Measurements from ENCODE around the gene SLC2A9.

The SLC2A9 gene

DNA sequence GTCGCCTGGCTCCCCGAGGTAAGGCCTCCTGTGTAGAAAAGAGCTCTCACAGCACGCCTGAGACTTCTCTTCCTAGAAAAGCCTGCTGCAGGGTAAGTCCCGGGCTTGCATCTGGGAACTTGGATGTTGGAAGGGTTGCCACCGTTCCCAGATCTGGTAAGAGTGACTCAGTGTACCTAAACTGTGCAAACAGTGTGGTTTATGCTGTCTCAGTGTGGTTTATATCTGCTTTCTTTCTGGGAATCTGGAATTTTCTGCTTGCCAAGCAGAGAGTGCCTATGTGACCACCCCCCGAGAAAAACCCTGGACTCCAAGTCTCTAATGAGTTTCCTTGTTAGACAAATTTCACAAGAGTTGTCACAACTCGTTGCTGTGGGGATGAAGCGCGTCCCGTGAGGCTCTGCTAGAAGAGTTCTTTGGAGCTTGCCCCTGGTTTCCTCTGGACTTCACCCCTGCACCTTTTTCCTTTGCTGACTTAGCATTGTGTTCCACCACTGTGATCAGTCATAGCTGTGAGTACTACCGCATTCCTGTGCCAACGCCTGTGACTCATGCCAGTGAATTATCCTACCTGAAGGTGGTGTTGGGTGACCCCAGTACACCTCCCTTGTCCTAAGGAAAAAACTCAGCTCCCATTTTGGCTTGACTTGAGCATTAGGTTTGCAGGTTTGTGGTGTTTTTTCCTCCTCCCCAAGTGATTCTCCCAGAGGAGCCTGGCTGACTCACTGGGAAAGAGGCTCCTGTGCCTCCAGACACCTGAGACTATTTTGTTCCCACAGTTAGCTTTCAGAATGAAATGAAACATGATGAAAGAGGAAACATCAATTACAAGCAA is 14.5 kb downstream of the SLC2A9 start:
- ChIA-PET CTCF (interaction anchor here (0.9 to 8.0 kb wide), 12 partner anchors 9 to 245 kb away, joined by 3 to 63 read pairs (median 4); no protein-coding TSS in a partner anchor), POLR2A (interaction anchor here (1.8 kb wide), 1 partner anchor 110 kb away, joined by 8 read pairs; the partner anchor contains the start of gene WDR1)
- TF ChIP-seq, protein P1, sequence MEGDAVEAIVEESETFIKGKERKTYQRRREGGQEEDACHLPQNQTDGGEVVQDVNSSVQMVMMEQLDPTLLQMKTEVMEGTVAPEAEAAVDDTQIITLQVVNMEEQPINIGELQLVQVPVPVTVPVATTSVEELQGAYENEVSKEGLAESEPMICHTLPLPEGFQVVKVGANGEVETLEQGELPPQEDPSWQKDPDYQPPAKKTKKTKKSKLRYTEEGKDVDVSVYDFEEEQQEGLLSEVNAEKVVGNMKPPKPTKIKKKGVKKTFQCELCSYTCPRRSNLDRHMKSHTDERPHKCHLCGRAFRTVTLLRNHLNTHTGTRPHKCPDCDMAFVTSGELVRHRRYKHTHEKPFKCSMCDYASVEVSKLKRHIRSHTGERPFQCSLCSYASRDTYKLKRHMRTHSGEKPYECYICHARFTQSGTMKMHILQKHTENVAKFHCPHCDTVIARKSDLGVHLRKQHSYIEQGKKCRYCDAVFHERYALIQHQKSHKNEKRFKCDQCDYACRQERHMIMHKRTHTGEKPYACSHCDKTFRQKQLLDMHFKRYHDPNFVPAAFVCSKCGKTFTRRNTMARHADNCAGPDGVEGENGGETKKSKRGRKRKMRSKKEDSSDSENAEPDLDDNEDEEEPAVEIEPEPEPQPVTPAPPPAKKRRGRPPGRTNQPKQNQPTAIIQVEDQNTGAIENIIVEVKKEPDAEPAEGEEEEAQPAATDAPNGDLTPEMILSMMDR (IDR thresholded peaks at IDR 0.05; ENCODE audit: control extremely low read depth, extremely low read depth, low read depth, missing control alignments): no peak
- DNase-seq (ENCODE audit: extremely low spot score): no peak

DNA sequence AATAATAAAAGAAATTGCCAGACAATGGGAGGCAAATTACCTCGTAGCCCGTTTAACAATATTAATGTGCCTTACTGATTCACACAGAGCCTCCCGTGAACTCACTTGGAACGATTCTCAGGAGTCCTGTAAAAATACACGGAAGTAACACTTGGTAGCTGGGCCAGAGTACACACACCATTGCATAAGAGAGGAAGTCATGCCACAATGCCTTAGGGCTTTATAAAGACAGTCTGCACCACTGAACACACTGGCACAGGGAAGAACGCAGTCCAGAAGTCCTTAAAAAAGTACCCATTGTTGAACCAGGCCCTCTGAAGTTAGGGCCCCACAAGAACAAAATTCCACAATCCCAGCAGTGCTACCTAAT is 15.1 kb downstream of the SLC2A9 start:
- POLR2A ChIA-PET: interaction anchor here (1.8 kb wide), 1 partner anchor 111 kb away, joined by 8 read pairs; the partner anchor contains the start of gene WDR1
- CTCF ChIA-PET: interaction anchor here (1.6 to 8.0 kb wide), 5 partner anchors 8 to 34 kb away, joined by 4 to 63 read pairs (median 6); no protein-coding TSS in a partner anchor
- DNase-seq (ENCODE audit: extremely low spot score): no peak
- TF ChIP-seq, protein P1 (IDR thresholded peaks at IDR 0.05; ENCODE audit: control extremely low read depth, extremely low read depth, low read depth, missing control alignments): no peak

DNA sequence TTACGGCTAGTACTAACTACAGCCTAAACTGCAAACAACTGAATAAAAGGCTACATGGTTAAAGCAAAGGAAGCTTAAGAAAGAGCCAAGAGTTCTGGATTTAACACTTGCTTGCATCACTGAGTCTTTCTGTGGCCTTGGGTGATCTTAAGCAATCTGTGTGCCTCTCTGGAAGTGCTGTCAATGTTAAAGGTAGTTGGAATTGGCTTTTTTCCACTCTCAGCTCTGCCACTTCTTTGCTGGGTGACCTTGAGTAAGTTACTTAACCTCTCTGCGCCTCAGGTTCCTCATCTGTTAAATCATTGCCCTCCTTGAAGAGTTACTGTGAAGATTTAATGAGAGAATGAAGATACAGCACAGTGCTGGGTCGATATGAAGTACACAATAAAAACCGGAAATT is 15.7 kb downstream of the SLC2A9 start:
- POLR2A ChIA-PET: interaction anchor here (0.5 kb wide), 1 partner anchor 11 kb away, joined by 6 read pairs; no protein-coding TSS in a partner anchor
- DNase-seq (ENCODE audit: extremely low spot score): no peak
- CTCF ChIA-PET: interaction anchor here (1.7 to 8.0 kb wide), 2 partner anchors 10 to 27 kb away, joined by 3 to 63 read pairs; no protein-coding TSS in a partner anchor
- TF ChIP-seq, protein P1 (IDR thresholded peaks at IDR 0.05; ENCODE audit: control extremely low read depth, extremely low read depth, low read depth, missing control alignments): no peak

DNA sequence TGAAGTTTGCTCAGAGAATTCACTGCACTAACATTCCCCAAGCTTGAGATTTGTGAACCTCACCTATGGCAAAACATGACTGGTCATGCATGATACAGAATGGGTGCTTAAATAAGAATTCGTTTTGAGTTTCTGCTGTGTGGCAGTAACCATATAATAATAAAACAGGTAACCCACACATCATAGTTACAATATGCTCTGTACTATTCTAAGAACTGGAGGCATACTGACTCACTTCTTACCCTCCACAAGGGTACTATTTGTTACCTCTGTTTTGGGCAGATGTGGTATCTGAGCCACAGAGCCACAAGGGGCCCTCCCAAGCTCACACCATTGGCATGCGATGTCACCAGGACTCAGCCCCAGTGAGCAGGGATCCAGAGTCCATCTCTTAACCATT is 17.6 kb downstream of the SLC2A9 start:
- CTCF ChIA-PET: interaction anchor here (1.6 to 8.0 kb wide), 2 partner anchors 12 to 33 kb away, joined by 4 to 63 read pairs; no protein-coding TSS in a partner anchor

DNA sequence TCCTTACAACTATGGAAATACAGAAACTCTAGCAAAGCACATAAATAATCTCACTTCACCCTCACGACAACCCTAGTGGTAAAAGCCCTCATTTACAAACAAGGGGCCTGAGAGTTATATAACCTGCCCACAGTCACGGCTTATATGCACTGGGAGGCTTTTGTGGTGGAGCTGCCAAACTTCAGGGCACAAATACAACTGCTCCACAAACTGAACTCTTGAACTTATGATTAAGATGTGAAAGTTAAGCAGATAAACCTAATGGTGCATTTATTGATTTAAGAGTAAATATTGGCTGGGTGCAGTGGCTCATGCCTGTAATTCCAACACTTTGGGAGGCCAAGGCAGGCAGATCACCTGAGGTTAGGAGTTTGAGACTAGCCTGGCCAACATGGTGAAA is 19.0 kb downstream of the SLC2A9 start:
- DNase-seq (ENCODE audit: extremely low spot score): no peak
- ChIA-PET POLR2A (no interaction called here), CTCF (interaction anchor here (1.9 to 8.0 kb wide), 2 partner anchors 10 to 13 kb away, joined by 4 to 63 read pairs; no protein-coding TSS in a partner anchor)
- TF ChIP-seq, protein P1 (IDR thresholded peaks at IDR 0.05; ENCODE audit: control extremely low read depth, extremely low read depth, low read depth, missing control alignments): no peak

More for the DNA sequence above, 17.6 kb downstream of the SLC2A9 start:
- TF ChIP-seq, protein P1 (IDR thresholded peaks at IDR 0.05; ENCODE audit: control extremely low read depth, extremely low read depth, low read depth, missing control alignments): no peak
- POLR2A ChIA-PET: no interaction called here
- no peak for DNase-seq (ENCODE audit: extremely low spot score)

DNA sequence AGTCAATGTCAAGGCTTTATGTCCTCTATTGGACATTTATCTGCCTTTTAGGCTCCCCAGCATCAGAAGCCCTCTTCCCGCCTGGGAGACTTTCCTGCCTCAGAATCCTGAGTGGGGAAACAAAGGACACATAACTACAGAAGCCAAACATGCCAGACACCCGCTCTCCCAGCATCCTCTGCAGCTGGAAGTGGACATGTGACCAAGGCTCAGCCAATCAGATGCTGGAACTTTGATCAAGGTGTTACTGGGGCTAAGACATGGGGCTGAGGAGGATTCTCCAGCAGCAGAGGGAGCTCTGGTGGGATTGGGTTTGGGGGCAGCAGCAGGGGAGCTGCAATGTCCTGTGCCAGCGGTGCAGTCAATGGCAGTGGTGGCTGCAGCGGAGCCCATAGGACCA is 19.5 kb downstream of the SLC2A9 start:
- no peak for DNase-seq (ENCODE audit: extremely low spot score)
- ChIA-PET POLR2A (no interaction called here), CTCF (interaction anchor here (1.9 to 8.0 kb wide), 3 partner anchors 9 to 15 kb away, joined by 4 to 63 read pairs (median 8); no protein-coding TSS in a partner anchor)
- TF ChIP-seq, protein P1 (IDR thresholded peaks at IDR 0.05; ENCODE audit: control extremely low read depth, extremely low read depth, low read depth, missing control alignments): no peak
